GM12878 (cell line): ENCODE results near the gene ID3. TPM values are rescaled to one million over a fixed set of nuclear protein-coding genes. Genes with fewer than 3 reads are reported as not detected.

Experiments
- ATAC-seq: fragments of 200-7000 bp; cut with Tn5 transposase; 3 replicates; pipeline ENCODE4 v1.9.1; 2020; ENCODE audit warnings: mild to moderate bottlenecking, moderate library complexity
- BruUV-seq: library from RNA; stranded (reverse); fragments of 400-500 nt; replicated peaks from 2 replicates; lab custom pipeline; 2021; lab: Mats Ljungman, UMichigan
- CTCF ChIA-PET: fragments of 300-600 bp; sonication (Branson Sonifier 250); formaldehyde crosslinking; extraction: SDS; loops from one replicate; lab custom pipeline; 2021; ENCODE audit warnings: inconsistent platforms; lab: Yijun Ruan, JAX
- POLR2A ChIA-PET: fragments of 350-600 bp; formaldehyde crosslinking; extraction: SDS; loops from one replicate; lab custom pipeline; 2021; ENCODE audit warnings: inconsistent platforms; lab: Charles Lee
- RAD21 ChIA-PET: fragments of 300-600 bp; sonication (Branson Sonifier 250); formaldehyde crosslinking; loops from one replicate; lab custom pipeline; 2023; ENCODE audit warnings: antibody characterized with exemption; ENCODE audit not compliant: unreplicated experiment; lab: Charles Lee
- SMC1A ChIA-PET: fragments of 300-600 bp; sonication (Branson Sonifier 250); formaldehyde crosslinking; loops from one replicate; lab custom pipeline; 2023; ENCODE audit not compliant: unreplicated experiment, uncharacterized antibody; lab: Charles Lee
- DNase-seq: peaks from one replicate; pipeline ENCODE4 v3.0.0-alpha.2; 2011; ENCODE audit warnings: low read depth, low spot score
- FAIRE-seq: peaks from 3 replicates; lab custom pipeline; 2011; peaks lifted over from hg19 to GRCh38; lab: Jason Lieb, UNC
- H2AFZ ChIP-seq: 2 replicates; pipeline ENCODE4 v1.6.0; 2011; ENCODE audit warnings: low read depth, low read length, control low read depth; ENCODE audit not compliant: control insufficient read depth
- H3K27ac ChIP-seq: 2 replicates; pipeline ENCODE4 v1.5.1; 2011; ENCODE audit warnings: control low read depth; ENCODE audit not compliant: control insufficient read depth, insufficient read depth
- H3K27me3 ChIP-seq, 2 experiments: replicated peaks in 1 of 2; 2 replicates each; pipeline versions ENCODE4 v1.6.0 to v1.6.1; 2011; ENCODE audit warnings: low read length in 1 of 2; ENCODE audit not compliant: control insufficient read depth in 2 of 2, insufficient read depth in 2 of 2
- H3K36me3 ChIP-seq, 2 experiments: 2 replicates each; pipeline ENCODE4 v1.5.1; 2011; ENCODE audit warnings: low read length in 1 of 2; ENCODE audit not compliant: control insufficient read depth in 2 of 2, insufficient read depth in 2 of 2
- H3K4me1 ChIP-seq: 2 replicates; pipeline ENCODE4 v1.6.1; 2011; ENCODE audit warnings: mild to moderate bottlenecking, low read length, moderate library complexity, mixed read lengths; ENCODE audit not compliant: control insufficient read depth, insufficient read depth
- H3K4me2 ChIP-seq: 2 replicates; pipeline ENCODE4 v1.6.0; 2011; ENCODE audit warnings: control low read depth; ENCODE audit not compliant: control insufficient read depth, insufficient read depth
- H3K4me3 ChIP-seq: fragments of 200-600 bp; sonication (generic); 2 replicates; pipeline ENCODE4 v1.5.1; 2016
- H3K79me2 ChIP-seq: 2 replicates; pipeline ENCODE4 v1.6.0; 2011; ENCODE audit warnings: low read length; ENCODE audit not compliant: control insufficient read depth, insufficient read depth
- H3K9ac ChIP-seq: 2 replicates; pipeline ENCODE4 v1.8.0; 2011; ENCODE audit warnings: low read length, control low read depth, mixed read lengths; ENCODE audit not compliant: control insufficient read depth, insufficient read depth
- H3K9me3 ChIP-seq: replicated peaks from 3 replicates; pipeline ENCODE4 v1.5.1; 2011; ENCODE audit warnings: mild to moderate bottlenecking, low read length; ENCODE audit not compliant: control insufficient read depth, insufficient read depth
- H4K20me1 ChIP-seq: 2 replicates; pipeline ENCODE4 v1.6.0; 2011; ENCODE audit not compliant: control insufficient read depth, insufficient read depth
- ASH2L ChIP-seq: fragments of 300-600, 200-600 bp; sonication (generic); IDR thresholded peaks from 2 replicates; pipeline ENCODE4 v1.6.1; 2017; ENCODE audit warnings: low read depth, mild to moderate bottlenecking, borderline replicate concordance
- E2F4 ChIP-seq: IDR thresholded peaks from 2 replicates; pipeline ENCODE4 v1.6.1; 2012; ENCODE audit warnings: low read depth, low read length, improper control_type of control experiment
- HDAC6 ChIP-seq: fragments of 200-600 bp; sonication (generic); IDR thresholded peaks from one replicate; pipeline ENCODE4 v1.8.0; 2017; ENCODE audit warnings: antibody characterized with exemption; ENCODE audit not compliant: unreplicated experiment
- HDGF ChIP-seq: fragments of 450-650 bp; IDR thresholded peaks from 2 replicates; pipeline ENCODE4 v1.6.1; 2016; ENCODE audit warnings: antibody characterized with exemption
- MYC ChIP-seq: IDR thresholded peaks from 2 replicates; pipeline ENCODE4 v1.6.1; 2011; ENCODE audit warnings: mild to moderate bottlenecking, low read length, moderate library complexity, inconsistent platforms; ENCODE audit not compliant: insufficient read depth, insufficient replicate concordance, insufficient read length, severe bottlenecking
- POLR2AphosphoS5 ChIP-seq: IDR thresholded peaks from 2 replicates; pipeline ENCODE4 v1.6.1; 2011; ENCODE audit warnings: mild to moderate bottlenecking, low read length, inconsistent platforms
- SMAD5 ChIP-seq: IDR thresholded peaks from 2 replicates; pipeline ENCODE4 v1.6.1; 2016; ENCODE audit warnings: antibody characterized with exemption, low read depth
- SMC3 ChIP-seq: IDR thresholded peaks from 2 replicates; pipeline ENCODE4 v1.6.1; 2011; ENCODE audit warnings: low read length, improper control_type of control experiment, borderline replicate concordance
- TCF3 ChIP-seq: IDR thresholded peaks from 2 replicates; pipeline ENCODE4 v1.6.1; 2012; ENCODE audit warnings: low read depth, mild to moderate bottlenecking, low read length, borderline replicate concordance; ENCODE audit not compliant: insufficient read depth
- USF2 ChIP-seq: IDR thresholded peaks from 2 replicates; pipeline ENCODE4 v1.6.1; 2011; ENCODE audit warnings: low read depth, low read length, improper control_type of control experiment, borderline replicate concordance
- WRNIP1 ChIP-seq: IDR thresholded peaks from 2 replicates; pipeline ENCODE4 v1.6.1; 2011; ENCODE audit warnings: low read depth, low read length, improper control_type of control experiment, borderline replicate concordance
- ZBTB11 ChIP-seq: fragments of 450-650 bp; formaldehyde crosslinking; IDR thresholded peaks from 2 replicates; pipeline ENCODE4 v1.5.0; 2022; ENCODE audit warnings: mild to moderate bottlenecking, missing genetic modification characterization
- ZNF622 ChIP-seq: fragments of 450-650 bp; IDR thresholded peaks from 2 replicates; pipeline ENCODE4 v1.6.1; 2017; ENCODE audit warnings: mild to moderate bottlenecking, inconsistent platforms
- WGBS: methylation state at CpG from one replicate; pipeline ENCODE4 v1.1.6; 2016; ENCODE audit warnings: low lambda C conversion rate; ENCODE audit not compliant: insufficient replicate concordance, insufficient coverage; ENCODE audit errors: missing lambda C conversion rate; 5-methylcytosine and 5-hydroxymethylcytosine counted together
- in situ Hi-C: fragments of 300-500 bp; cut with MboI; formaldehyde crosslinking; loops from 9 replicates; pipeline ENCODE4 v1.14.3; 2018; ENCODE audit warnings: mixed read lengths
- intact Hi-C: fragments of 100-400 bp; cut with micrococcal nuclease; formaldehyde crosslinking; loops from one replicate; pipeline ENCODE4 v1.14.2; 2022; ENCODE audit not compliant: unreplicated experiment
- polyA plus RNA-seq, 11 experiments: library from polyadenylated mRNA; depleted of rRNA in 4 of 11; unstranded in 6 of 11; stranded (reverse) in 5 of 11; fragments of >200 nt; fragmentation: Nextera tagmentation in 4 of 11; fragmentation: Illumina TruSeq in 1 of 11; extraction: Ambion mirVana in 4 of 11; extraction: Trizol in 1 of 11; gene quantifications; 1 replicate in 1 of 11; 2 replicates in 10 of 11; pipeline versions ENCODE4 v1.2.1 to v1.2.3, GENCODE V29; 2011 to 2016; ENCODE audit warnings: inconsistent platforms in 2 of 11, missing spikeins in 2 of 11, low read depth in 1 of 11
- total RNA-seq, 4 experiments: library from RNA; depleted of rRNA in 3 of 4; stranded (reverse); fragments of >200 nt in 3 of 4; fragmentation: Illumina TruSeq in 1 of 4; extraction: Trizol in 1 of 4; gene quantifications; 2 replicates each; pipeline versions ENCODE4 v1.2.1 to v1.2.3, GENCODE V29; 2013 to 2021

Gene ID3
- total and polyA plus RNA-seq, 10 of the 15 experiments (the other 5 are each of a cell fraction or from before 2014, with no cell fraction given) = 42.7 to 475 (median 207) TPM

- TF ChIP-seq USF2 (no peak), SMC3 (no peak), TCF3 (no peak)
Measured at GRCh38 chr1:23517581-23517980, 41.7 kb downstream of the ID3 start (continued).

- 98% methylated on average over 4 of the region's 4 CpGs for WGBS
- no peaks in the 10 kb centered on the region for H4K20me1 ChIP-seq
- ATAC-seq (no peak), FAIRE-seq (no peak), DNase-seq (no peak)
- no peak overlapping the region for H3K4me3 ChIP-seq
- intact Hi-C loops (no loop called here), in situ Hi-C loops (no loop called here)
- ChIA-PET SMC1A (interaction anchor here (1.3 kb wide), 1 partner anchor 9 kb away, joined by 3 read pairs; no protein-coding TSS in a partner anchor), CTCF (interaction anchor here (1.6 to 5.6 kb wide), 4 partner anchors 9 to 24 kb away, joined by 5 to 40 read pairs (median 14); partner anchors contain the start of gene E2F2), RAD21 (interaction anchor here (1.1 kb wide), 1 partner anchor 19 kb away, joined by 3 read pairs; no protein-coding TSS in a partner anchor), POLR2A (interaction anchor here (1.5 kb wide), 1 partner anchor 10 kb away, joined by 3 read pairs; no protein-coding TSS in a partner anchor)
- H3K36me3 ChIP-seq = peaks cover 28 to 34% of the 10 kb centered on the region in 2 experiments
- no peaks in the 10 kb centered on the region for H3K9me3 ChIP-seq
- no peak overlapping the region for H2AFZ ChIP-seq
- H3K27ac ChIP-seq = no peak overlapping the region
- BruUV-seq = no TSS peak
- no peak overlapping the region for H3K4me2 ChIP-seq
- no peaks in the 10 kb centered on the region for H3K4me1 ChIP-seq
- no peaks in the 10 kb centered on the region for H3K79me2 ChIP-seq
- H3K27me3 ChIP-seq = no peaks in the 10 kb centered on the region
- no peak overlapping the region for H3K9ac ChIP-seq
- TF ChIP-seq HDGF (no peak), ZBTB11 (CRISPR knock-in tag) (no peak), WRNIP1 (no peak), E2F4 (no peak), HDAC6 (no peak), SMAD5 (no peak), TCF3 (no peak), MYC (no peak), ASH2L (no peak), POLR2AphosphoS5 (no peak), ZNF622 (no peak)
Measured at GRCh38 chr1:23515905-23516304, 43.4 kb downstream of the ID3 start.
